ENCODE data around the gene EXOC6B.

EXOC6B gene

DNA sequence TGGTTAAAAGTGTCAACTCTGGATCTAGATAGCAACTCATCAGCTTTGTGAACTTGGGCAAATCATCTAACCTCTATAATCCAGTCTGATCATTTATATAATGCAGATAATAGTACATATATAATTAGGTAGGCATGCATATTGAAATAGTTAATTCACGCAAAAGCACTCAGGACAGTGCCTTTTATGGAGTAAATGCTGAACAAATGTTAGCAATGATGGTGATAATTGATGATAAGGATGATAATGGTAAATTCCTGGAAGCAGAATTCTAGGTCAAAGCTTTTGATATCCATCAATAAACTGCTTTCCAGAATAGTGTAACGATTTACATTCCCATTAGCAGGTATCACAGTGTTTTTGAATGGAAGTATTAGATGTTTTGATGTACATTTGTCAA lies 618.5 kb downstream of the EXOC6B start:
- TF ChIP-seq YY1 (IDR thresholded peaks at IDR 0.05; ENCODE audit: low read depth) = no peak
- no peak for TF ChIP-seq ZBTB7A (IDR thresholded peaks at IDR 0.05; ENCODE audit: low read depth)
- TF ChIP-seq EGR1 (IDR thresholded peaks at IDR 0.05) = no peak
- TF ChIP-seq, protein P1, sequence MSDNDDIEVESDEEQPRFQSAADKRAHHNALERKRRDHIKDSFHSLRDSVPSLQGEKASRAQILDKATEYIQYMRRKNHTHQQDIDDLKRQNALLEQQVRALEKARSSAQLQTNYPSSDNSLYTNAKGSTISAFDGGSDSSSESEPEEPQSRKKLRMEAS (IDR thresholded peaks at IDR 0.05) = no peak
- TF ChIP-seq TCF12 (IDR thresholded peaks at IDR 0.05; ENCODE audit: low read depth) = no peak
- TF ChIP-seq TEAD4 (IDR thresholded peaks at IDR 0.05) = no peak
- TF ChIP-seq RAD21 (IDR thresholded peaks at IDR 0.05; ENCODE audit: low read depth) = no peak
- no peak for TF ChIP-seq NFIC (IDR thresholded peaks at IDR 0.05)
- no peak for TF ChIP-seq EP300 (IDR thresholded peaks at IDR 0.05; ENCODE audit: borderline replicate concordance)
- no peak for TF ChIP-seq CREB1 (IDR thresholded peaks at IDR 0.05; ENCODE audit: low read depth)
- TF ChIP-seq, protein P2, sequence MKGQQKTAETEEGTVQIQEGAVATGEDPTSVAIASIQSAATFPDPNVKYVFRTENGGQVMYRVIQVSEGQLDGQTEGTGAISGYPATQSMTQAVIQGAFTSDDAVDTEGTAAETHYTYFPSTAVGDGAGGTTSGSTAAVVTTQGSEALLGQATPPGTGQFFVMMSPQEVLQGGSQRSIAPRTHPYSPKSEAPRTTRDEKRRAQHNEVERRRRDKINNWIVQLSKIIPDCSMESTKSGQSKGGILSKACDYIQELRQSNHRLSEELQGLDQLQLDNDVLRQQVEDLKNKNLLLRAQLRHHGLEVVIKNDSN (IDR thresholded peaks at IDR 0.05) = no peak
- no peak for TF ChIP-seq TAF1 (IDR thresholded peaks at IDR 0.05; ENCODE audit: low read depth)

DNA sequence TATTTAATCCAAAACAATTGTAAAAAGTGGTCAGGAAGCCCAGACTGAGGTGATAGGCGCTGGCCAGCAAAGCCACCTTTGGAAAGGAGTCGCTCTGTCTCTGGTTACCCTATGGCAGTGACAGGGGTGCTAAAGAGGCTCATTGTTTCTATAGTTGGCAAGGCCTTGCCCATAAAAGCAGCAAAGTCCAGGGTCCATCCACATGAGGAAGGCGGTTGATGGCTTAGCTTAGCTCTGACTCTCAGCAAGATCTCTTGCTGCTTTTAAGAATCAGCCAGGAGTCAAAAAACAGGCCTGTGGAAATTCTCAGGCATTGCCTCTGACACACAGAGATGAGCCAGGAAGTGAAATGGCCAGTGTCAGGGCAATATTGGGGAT lies 620.3 kb downstream of the EXOC6B start:
- TF ChIP-seq TEAD4 (IDR thresholded peaks at IDR 0.05) (no peak), CEBPB (IDR thresholded peaks at IDR 0.05) (no peak), NFIC (IDR thresholded peaks at IDR 0.05) (no peak), EGR1 (IDR thresholded peaks at IDR 0.05) (no peak), CREB1 (IDR thresholded peaks at IDR 0.05; ENCODE audit: low read depth) (no peak), FOXM1 (IDR thresholded peaks at IDR 0.05; ENCODE audit: borderline replicate concordance, low read depth) (no peak), ZBTB7A (IDR thresholded peaks at IDR 0.05; ENCODE audit: low read depth) (no peak), TCF12 (IDR thresholded peaks at IDR 0.05; ENCODE audit: low read depth) (no peak), EP300 (IDR thresholded peaks at IDR 0.05; ENCODE audit: borderline replicate concordance) (no peak), TAF1 (IDR thresholded peaks at IDR 0.05; ENCODE audit: low read depth) (no peak), RAD21 (IDR thresholded peaks at IDR 0.05; ENCODE audit: low read depth) (no peak), YY1 (IDR thresholded peaks at IDR 0.05; ENCODE audit: low read depth) (no peak)
- TF ChIP-seq, protein P2 (IDR thresholded peaks at IDR 0.05) = no peak
- TF ChIP-seq, protein P3, sequence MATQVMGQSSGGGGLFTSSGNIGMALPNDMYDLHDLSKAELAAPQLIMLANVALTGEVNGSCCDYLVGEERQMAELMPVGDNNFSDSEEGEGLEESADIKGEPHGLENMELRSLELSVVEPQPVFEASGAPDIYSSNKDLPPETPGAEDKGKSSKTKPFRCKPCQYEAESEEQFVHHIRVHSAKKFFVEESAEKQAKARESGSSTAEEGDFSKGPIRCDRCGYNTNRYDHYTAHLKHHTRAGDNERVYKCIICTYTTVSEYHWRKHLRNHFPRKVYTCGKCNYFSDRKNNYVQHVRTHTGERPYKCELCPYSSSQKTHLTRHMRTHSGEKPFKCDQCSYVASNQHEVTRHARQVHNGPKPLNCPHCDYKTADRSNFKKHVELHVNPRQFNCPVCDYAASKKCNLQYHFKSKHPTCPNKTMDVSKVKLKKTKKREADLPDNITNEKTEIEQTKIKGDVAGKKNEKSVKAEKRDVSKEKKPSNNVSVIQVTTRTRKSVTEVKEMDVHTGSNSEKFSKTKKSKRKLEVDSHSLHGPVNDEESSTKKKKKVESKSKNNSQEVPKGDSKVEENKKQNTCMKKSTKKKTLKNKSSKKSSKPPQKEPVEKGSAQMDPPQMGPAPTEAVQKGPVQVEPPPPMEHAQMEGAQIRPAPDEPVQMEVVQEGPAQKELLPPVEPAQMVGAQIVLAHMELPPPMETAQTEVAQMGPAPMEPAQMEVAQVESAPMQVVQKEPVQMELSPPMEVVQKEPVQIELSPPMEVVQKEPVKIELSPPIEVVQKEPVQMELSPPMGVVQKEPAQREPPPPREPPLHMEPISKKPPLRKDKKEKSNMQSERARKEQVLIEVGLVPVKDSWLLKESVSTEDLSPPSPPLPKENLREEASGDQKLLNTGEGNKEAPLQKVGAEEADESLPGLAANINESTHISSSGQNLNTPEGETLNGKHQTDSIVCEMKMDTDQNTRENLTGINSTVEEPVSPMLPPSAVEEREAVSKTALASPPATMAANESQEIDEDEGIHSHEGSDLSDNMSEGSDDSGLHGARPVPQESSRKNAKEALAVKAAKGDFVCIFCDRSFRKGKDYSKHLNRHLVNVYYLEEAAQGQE (IDR thresholded peaks at IDR 0.05; ENCODE audit: low read depth) = no peak
- TF ChIP-seq, protein P1 (IDR thresholded peaks at IDR 0.05) = no peak

DNA sequence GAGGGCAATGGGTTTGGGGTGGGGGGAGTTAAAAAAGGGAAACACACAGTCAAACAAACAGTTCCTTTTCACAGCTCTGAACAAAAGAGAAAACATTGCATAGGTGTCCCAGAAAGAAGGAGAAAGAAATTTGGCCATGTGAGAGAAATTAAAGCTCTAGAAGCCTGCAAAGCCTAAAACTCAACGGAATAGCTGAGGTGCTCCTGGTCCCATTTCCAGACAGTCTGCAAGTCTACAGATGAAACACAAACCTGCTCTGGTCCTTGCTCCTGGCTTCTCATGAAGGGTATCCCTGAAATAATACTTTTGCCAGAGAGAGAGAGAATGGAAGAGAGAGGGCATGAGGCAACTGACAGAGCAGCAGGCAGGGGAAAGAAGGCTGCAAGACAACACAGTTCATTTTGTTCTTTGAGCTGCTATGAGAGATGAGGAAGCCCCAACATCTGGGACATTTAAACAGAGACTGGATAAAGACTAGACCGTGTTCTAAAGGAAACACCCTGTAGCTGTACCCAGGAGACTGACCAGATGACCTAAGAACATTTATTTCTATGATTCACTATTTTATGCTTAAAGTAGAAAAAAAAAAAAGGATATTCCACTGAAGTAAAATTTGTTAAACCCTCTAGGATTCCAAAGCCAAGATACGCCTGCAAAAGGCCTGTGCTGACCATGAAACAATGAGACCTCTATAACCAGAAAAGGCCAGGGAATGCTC lies 620.9 kb downstream of the EXOC6B start:
- TF ChIP-seq FOXM1 (IDR thresholded peaks at IDR 0.05; ENCODE audit: borderline replicate concordance, low read depth) (no peak), ZBTB7A (IDR thresholded peaks at IDR 0.05; ENCODE audit: low read depth) (no peak), EP300 (IDR thresholded peaks at IDR 0.05; ENCODE audit: borderline replicate concordance) (no peak), RAD21 (IDR thresholded peaks at IDR 0.05; ENCODE audit: low read depth) (no peak), CREB1 (IDR thresholded peaks at IDR 0.05; ENCODE audit: low read depth) (no peak)

DNA sequence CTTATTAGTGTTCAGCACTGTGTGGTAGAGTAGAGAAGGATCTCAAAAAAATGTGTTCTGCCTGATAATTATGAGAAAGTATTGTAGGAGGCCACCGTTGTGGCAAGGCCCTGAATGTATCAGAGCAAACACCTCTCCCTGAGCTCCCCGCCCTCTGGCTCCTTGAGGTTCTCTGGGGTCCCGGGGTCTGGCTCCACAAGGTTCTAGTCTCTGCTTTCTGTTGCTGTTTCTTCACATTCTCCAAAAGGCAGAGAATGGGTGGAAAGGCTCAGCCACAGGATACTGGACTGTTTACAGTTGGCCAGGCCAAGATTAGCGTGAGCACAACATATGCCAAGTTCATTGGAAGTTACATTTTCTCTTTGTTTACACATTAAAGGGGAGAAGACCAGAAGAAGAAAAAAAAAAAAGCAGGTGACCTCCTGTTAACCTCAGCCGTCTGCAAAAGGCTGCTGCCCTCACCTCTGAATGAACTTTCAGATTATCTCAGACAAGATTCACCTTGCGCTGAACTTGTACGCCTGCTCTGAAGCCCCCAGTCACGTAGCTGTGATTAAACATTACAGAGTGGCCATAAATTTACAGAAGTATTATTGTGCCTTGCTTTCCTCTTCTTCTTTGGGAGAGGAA lies 621.6 kb downstream of the EXOC6B start:
- TF ChIP-seq TEAD4 (IDR thresholded peaks at IDR 0.05) (no peak), FOXM1 (IDR thresholded peaks at IDR 0.05; ENCODE audit: borderline replicate concordance, low read depth) (no peak), NFIC (IDR thresholded peaks at IDR 0.05) (no peak), EP300 (IDR thresholded peaks at IDR 0.05; ENCODE audit: borderline replicate concordance) (no peak), ZBTB7A (IDR thresholded peaks at IDR 0.05; ENCODE audit: low read depth) (no peak), CEBPB (IDR thresholded peaks at IDR 0.05) (no peak), RAD21 (IDR thresholded peaks at IDR 0.05; ENCODE audit: low read depth) (no peak), TCF12 (IDR thresholded peaks at IDR 0.05; ENCODE audit: low read depth) (no peak), TAF1 (IDR thresholded peaks at IDR 0.05; ENCODE audit: low read depth) (no peak), CREB1 (IDR thresholded peaks at IDR 0.05; ENCODE audit: low read depth) (no peak), YY1 (IDR thresholded peaks at IDR 0.05; ENCODE audit: low read depth) (no peak), EGR1 (IDR thresholded peaks at IDR 0.05) (no peak)
- TF ChIP-seq, protein P3 (IDR thresholded peaks at IDR 0.05; ENCODE audit: low read depth) = no peak
- TF ChIP-seq, protein P1 (IDR thresholded peaks at IDR 0.05) = no peak
- TF ChIP-seq, protein P2 (IDR thresholded peaks at IDR 0.05) = no peak
